SK-N-SH treated with all-trans-retinoic acid at 6 μM for 48 hours (cell line): ENCODE data around the gene RAPGEF1.

Source experiments
- ATAC-seq: fragments of 200-7000 bp; cut with Tn5 transposase; 3 replicates; pipeline ENCODE4 v1.9.1; 2020; ENCODE audit warnings: mild to moderate bottlenecking, moderate library complexity
- ARNTL ChIP-seq: fragments of 450-650 bp; formaldehyde crosslinking; IDR thresholded peaks from 2 replicates; pipeline ENCODE4 v1.5.0; 2020; ENCODE audit warnings: low read depth, mild to moderate bottlenecking, moderate library complexity, borderline replicate concordance
- BACH2 ChIP-seq: fragments of 250-450 bp; sonication (Bioruptor Pico); IDR thresholded peaks from 2 replicates; pipeline ENCODE4 v1.9.0; 2021; ENCODE audit warnings: mild to moderate bottlenecking, borderline replicate concordance
- ESRRG ChIP-seq: fragments of 250-450 bp; sonication (Bioruptor Pico); IDR thresholded peaks from 2 replicates; pipeline ENCODE4 v1.6.1; 2021; ENCODE audit warnings: mild to moderate bottlenecking
- GLIS3 ChIP-seq: fragments of 250-450 bp; sonication (Bioruptor Pico); IDR thresholded peaks from 2 replicates; pipeline ENCODE4 v1.5.0; 2020; ENCODE audit warnings: mild to moderate bottlenecking, moderate library complexity
- ISL1 ChIP-seq: fragments of 250-450 bp; sonication (Bioruptor Pico); IDR thresholded peaks from 2 replicates; pipeline ENCODE4 v2.1.2; 2022; ENCODE audit warnings: mild to moderate bottlenecking, moderate library complexity
- OSR1 ChIP-seq: fragments of 250-450 bp; sonication (Bioruptor Pico); IDR thresholded peaks from 2 replicates; pipeline ENCODE4 v1.8.0; 2022; ENCODE audit warnings: moderate library complexity, mild to moderate bottlenecking, inconsistent platforms
- PPARA ChIP-seq: fragments of 250-450 bp; sonication (Bioruptor Pico); IDR thresholded peaks from 2 replicates; pipeline ENCODE4 v1.5.0; 2020; ENCODE audit warnings: mild to moderate bottlenecking, borderline replicate concordance
- RARB ChIP-seq: fragments of 250-450 bp; sonication (Bioruptor Pico); IDR thresholded peaks from 2 replicates; pipeline ENCODE4 v1.8.0; 2021; ENCODE audit warnings: mild to moderate bottlenecking, moderate library complexity
- SNAI2 ChIP-seq: fragments of 250-450 bp; sonication (Bioruptor Pico); IDR thresholded peaks from 2 replicates; pipeline ENCODE4 v1.5.0; 2020; ENCODE audit warnings: mild to moderate bottlenecking, moderate library complexity
- TOX ChIP-seq: fragments of 250-450 bp; sonication (Bioruptor Pico); IDR thresholded peaks from 2 replicates; pipeline ENCODE4 v1.8.0; 2021; ENCODE audit warnings: mild to moderate bottlenecking, moderate library complexity, borderline replicate concordance
- TSHZ2 ChIP-seq: fragments of 250-450 bp; sonication (Bioruptor Pico); IDR thresholded peaks from 2 replicates; pipeline ENCODE4 v1.5.0; 2020; ENCODE audit warnings: mild to moderate bottlenecking, moderate library complexity
- ZC3H10 ChIP-seq: fragments of 250-450 bp; sonication (Bioruptor Pico); IDR thresholded peaks from 2 replicates; pipeline ENCODE4 v1.5.1; 2021; ENCODE audit warnings: mild to moderate bottlenecking, moderate library complexity
- ZFP30 ChIP-seq: fragments of 450-650 bp; formaldehyde crosslinking; IDR thresholded peaks from 2 replicates; pipeline ENCODE4 v1.5.0; 2022; ENCODE audit warnings: mild to moderate bottlenecking, moderate library complexity
- ZNF565 ChIP-seq: fragments of 450-650 bp; formaldehyde crosslinking; conservative IDR thresholded peaks from 2 replicates; pipeline ENCODE4 v1.5.0; 2020; ENCODE audit warnings: low read depth, mild to moderate bottlenecking, moderate library complexity
- TF ChIP-seq, protein P1 (sequence below): fragments of 250-450 bp; sonication (Bioruptor Pico); IDR thresholded peaks from 2 replicates; pipeline ENCODE4 v1.8.0; 2020; ENCODE audit warnings: mild to moderate bottlenecking, moderate library complexity, borderline replicate concordance
- TF ChIP-seq, protein P2 (sequence below): fragments of 250-450 bp; sonication (Bioruptor Pico); IDR thresholded peaks from 2 replicates; pipeline ENCODE4 v1.8.0; 2021; ENCODE audit warnings: low read depth, mild to moderate bottlenecking, moderate library complexity, borderline replicate concordance
- TF ChIP-seq, protein P3 (sequence below): fragments of 250-450 bp; sonication (Bioruptor Pico); IDR thresholded peaks from 2 replicates; pipeline ENCODE4 v1.5.1; 2020; ENCODE audit warnings: low read depth, mild to moderate bottlenecking, moderate library complexity
- TF ChIP-seq, protein P4 (sequence below): fragments of 250-450 bp; sonication (Bioruptor Pico); IDR thresholded peaks from 2 replicates; pipeline ENCODE4 v1.5.1; 2021; ENCODE audit warnings: mild to moderate bottlenecking, moderate library complexity

Gene RAPGEF1

GRCh38 chr9:131589993-131590392 is 149.9 kb downstream of the RAPGEF1 start (continued):
- TF ChIP-seq TSHZ2 (CRISPR knock-in tag) (no peak), OSR1 (CRISPR knock-in tag) (no peak), GLIS3 (CRISPR knock-in tag) (no peak), RARB (no peak), ARNTL (CRISPR knock-in tag) (no peak), SNAI2 (CRISPR knock-in tag) (no peak)

DNA sequence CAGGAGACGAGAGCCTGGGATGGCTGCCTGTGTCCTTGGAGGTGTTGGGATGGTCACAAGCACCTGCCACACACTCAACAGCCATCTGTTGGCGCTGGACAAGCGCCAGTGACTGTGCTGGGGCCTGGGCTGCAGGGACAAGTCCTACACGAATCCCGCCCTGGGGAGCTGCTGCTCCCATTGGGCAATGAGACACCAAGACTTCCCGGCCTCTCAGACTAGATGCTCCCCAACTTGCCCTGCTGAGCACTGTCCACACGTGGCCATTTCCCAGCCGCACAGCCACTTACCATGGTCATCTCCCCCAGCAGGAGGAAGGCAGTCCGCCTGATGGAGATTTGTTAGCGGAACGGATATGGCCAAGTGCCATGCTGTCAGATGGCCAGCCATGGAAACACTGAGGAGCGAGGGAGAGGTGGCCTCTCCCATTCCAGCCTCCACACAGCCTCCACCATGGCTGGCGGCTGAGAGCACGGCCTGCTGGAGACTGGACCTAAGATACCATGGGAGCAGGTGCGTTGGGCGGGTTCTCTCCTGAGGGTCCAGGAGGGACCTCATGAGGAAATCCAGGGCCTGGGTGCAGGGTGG is 150.7 kb downstream of the RAPGEF1 start:
- ATAC-seq: no peak
- no peak for TF ChIP-seq BACH2
- TF ChIP-seq TSHZ2 (CRISPR knock-in tag): no peak
- no peak for TF ChIP-seq GLIS3 (CRISPR knock-in tag)
- no peak for TF ChIP-seq RARB
- TF ChIP-seq PPARA: no peak
- TF ChIP-seq, protein P1, sequence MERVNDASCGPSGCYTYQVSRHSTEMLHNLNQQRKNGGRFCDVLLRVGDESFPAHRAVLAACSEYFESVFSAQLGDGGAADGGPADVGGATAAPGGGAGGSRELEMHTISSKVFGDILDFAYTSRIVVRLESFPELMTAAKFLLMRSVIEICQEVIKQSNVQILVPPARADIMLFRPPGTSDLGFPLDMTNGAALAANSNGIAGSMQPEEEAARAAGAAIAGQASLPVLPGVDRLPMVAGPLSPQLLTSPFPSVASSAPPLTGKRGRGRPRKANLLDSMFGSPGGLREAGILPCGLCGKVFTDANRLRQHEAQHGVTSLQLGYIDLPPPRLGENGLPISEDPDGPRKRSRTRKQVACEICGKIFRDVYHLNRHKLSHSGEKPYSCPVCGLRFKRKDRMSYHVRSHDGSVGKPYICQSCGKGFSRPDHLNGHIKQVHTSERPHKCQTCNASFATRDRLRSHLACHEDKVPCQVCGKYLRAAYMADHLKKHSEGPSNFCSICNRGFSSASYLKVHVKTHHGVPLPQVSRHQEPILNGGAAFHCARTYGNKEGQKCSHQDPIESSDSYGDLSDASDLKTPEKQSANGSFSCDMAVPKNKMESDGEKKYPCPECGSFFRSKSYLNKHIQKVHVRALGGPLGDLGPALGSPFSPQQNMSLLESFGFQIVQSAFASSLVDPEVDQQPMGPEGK (CRISPR knock-in tag): no peak
- TF ChIP-seq, protein P2, sequence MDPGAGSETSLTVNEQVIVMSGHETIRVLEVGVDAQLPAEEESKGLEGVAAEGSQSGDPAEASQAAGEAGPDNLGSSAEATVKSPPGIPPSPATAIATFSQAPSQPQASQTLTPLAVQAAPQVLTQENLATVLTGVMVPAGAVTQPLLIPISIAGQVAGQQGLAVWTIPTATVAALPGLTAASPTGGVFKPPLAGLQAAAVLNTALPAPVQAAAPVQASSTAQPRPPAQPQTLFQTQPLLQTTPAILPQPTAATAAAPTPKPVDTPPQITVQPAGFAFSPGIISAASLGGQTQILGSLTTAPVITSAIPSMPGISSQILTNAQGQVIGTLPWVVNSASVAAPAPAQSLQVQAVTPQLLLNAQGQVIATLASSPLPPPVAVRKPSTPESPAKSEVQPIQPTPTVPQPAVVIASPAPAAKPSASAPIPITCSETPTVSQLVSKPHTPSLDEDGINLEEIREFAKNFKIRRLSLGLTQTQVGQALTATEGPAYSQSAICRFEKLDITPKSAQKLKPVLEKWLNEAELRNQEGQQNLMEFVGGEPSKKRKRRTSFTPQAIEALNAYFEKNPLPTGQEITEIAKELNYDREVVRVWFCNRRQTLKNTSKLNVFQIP (CRISPR knock-in tag): no peak

- ATAC-seq: no peak
- TF ChIP-seq ESRRG (CRISPR knock-in tag): no peak
- TF ChIP-seq, protein P3, sequence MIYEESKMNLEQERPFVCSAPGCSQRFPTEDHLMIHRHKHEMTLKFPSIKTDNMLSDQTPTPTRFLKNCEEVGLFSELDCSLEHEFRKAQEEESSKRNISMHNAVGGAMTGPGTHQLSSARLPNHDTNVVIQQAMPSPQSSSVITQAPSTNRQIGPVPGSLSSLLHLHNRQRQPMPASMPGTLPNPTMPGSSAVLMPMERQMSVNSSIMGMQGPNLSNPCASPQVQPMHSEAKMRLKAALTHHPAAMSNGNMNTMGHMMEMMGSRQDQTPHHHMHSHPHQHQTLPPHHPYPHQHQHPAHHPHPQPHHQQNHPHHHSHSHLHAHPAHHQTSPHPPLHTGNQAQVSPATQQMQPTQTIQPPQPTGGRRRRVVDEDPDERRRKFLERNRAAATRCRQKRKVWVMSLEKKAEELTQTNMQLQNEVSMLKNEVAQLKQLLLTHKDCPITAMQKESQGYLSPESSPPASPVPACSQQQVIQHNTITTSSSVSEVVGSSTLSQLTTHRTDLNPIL: no peak
- no peak for TF ChIP-seq ZNF565 (CRISPR knock-in tag)
- no peak for TF ChIP-seq ZFP30 (CRISPR knock-in tag)
- no peak for TF ChIP-seq TOX (CRISPR knock-in tag)
- TF ChIP-seq PPARA: no peak
These were observed 151.5 kb downstream of the RAPGEF1 start for GRCh38 chr9:131588396-131588795.

- ATAC-seq: no peak
- TF ChIP-seq TOX (CRISPR knock-in tag) (no peak), ISL1 (CRISPR knock-in tag) (no peak), ZC3H10 (no peak), PPARA (no peak), OSR1 (CRISPR knock-in tag) (no peak), BACH2 (no peak), ZFP30 (CRISPR knock-in tag) (no peak), ZNF565 (CRISPR knock-in tag) (no peak), TSHZ2 (CRISPR knock-in tag) (no peak)
- TF ChIP-seq, protein P3: no peak
- TF ChIP-seq, protein P4, sequence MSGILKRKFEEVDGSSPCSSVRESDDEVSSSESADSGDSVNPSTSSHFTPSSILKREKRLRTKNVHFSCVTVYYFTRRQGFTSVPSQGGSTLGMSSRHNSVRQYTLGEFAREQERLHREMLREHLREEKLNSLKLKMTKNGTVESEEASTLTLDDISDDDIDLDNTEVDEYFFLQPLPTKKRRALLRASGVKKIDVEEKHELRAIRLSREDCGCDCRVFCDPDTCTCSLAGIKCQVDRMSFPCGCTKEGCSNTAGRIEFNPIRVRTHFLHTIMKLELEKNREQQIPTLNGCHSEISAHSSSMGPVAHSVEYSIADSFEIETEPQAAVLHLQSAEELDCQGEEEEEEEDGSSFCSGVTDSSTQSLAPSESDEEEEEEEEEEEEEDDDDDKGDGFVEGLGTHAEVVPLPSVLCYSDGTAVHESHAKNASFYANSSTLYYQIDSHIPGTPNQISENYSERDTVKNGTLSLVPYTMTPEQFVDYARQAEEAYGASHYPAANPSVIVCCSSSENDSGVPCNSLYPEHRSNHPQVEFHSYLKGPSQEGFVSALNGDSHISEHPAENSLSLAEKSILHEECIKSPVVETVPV: no peak
These were observed 152.0 kb downstream of the RAPGEF1 start for GRCh38 chr9:131587906-131588305.
